ENCODE data around the gene THPO.

THPO gene

GRCh38 chr3:184377882-184378445 lies at the start of gene THPO:
TSS of gene THPO (minus strand) at chr3:184378207. CDS start at chr3:184376259, 1,948 bp downstream.
- no peak for DNase-seq (ENCODE audit: low spot score)

- no peak for DNase-seq (ENCODE audit: low spot score)
Measured at GRCh38 chr3:184426691-184427141, 48.7 kb upstream of the THPO start.

GRCh38 chr3:184423561-184423960 lies 45.6 kb upstream of the THPO start:
- no peak for DNase-seq (ENCODE audit: low spot score)

GRCh38 chr3:184419171-184419570 lies 41.2 kb upstream of the THPO start:
- no peak for DNase-seq (ENCODE audit: low spot score)

GRCh38 chr3:184417619-184418327 lies 39.8 kb upstream of the THPO start:
- peak; percentile 70 for DNase-seq (ENCODE audit: low spot score)

GRCh38 chr3:184415203-184415490 lies 37.1 kb upstream of the THPO start:
- DNase-seq (ENCODE audit: low spot score), result no peak

- DNase-seq (ENCODE audit: low spot score), result no peak
Measured at GRCh38 chr3:184414418-184415202, 36.6 kb upstream of the THPO start.

GRCh38 chr3:184409946-184410500 lies 32.0 kb upstream of the THPO start:
- no peak for DNase-seq (ENCODE audit: low spot score)

GRCh38 chr3:184409331-184409926 lies 31.4 kb upstream of the THPO start:
- DNase-seq (ENCODE audit: low spot score), result no peak

GRCh38 chr3:184405075-184406030 lies 27.3 kb upstream of the THPO start:
- no peak for DNase-seq (ENCODE audit: low spot score)

- no peak for DNase-seq (ENCODE audit: low spot score)
Measured at GRCh38 chr3:184399410-184399809, 21.4 kb upstream of the THPO start.

GRCh38 chr3:184395320-184395660 lies 17.3 kb upstream of the THPO start:
- no peak for DNase-seq (ENCODE audit: low spot score)

GRCh38 chr3:184391266-184391665 lies 13.3 kb upstream of the THPO start:
- no peak for DNase-seq (ENCODE audit: low spot score)

GRCh38 chr3:184389935-184390528 lies 12.0 kb upstream of the THPO start:
- no peak for DNase-seq (ENCODE audit: low spot score)

- DNase-seq (ENCODE audit: low spot score), result no peak
Measured at GRCh38 chr3:184389384-184389783, 11.4 kb upstream of the THPO start.

GRCh38 chr3:184388936-184389230 lies 10.9 kb upstream of the THPO start:
- DNase-seq (ENCODE audit: low spot score), result no peak

- DNase-seq (ENCODE audit: low spot score), result no peak
Measured at GRCh38 chr3:184388164-184388935, 10.3 kb upstream of the THPO start.

GRCh38 chr3:184387174-184387714 lies 9.2 kb upstream of the THPO start:
- DNase-seq (ENCODE audit: low spot score), result no peak

- DNase-seq (ENCODE audit: low spot score), result no peak
Measured at GRCh38 chr3:184386047-184386806, 8.2 kb upstream of the THPO start.
